SK-N-SH treated with all-trans-retinoic acid at 6 μM for 48 hours (cell line): Measurements from ENCODE around the gene PDCD1LG2.

Source experiments
- BACH2 ChIP-seq: fragments of 250-450 bp; sonication (Bioruptor Pico); IDR thresholded peaks from 2 replicates; pipeline ENCODE4 v1.9.0; 2021; ENCODE audit warnings: mild to moderate bottlenecking, borderline replicate concordance
- ESRRG ChIP-seq: fragments of 250-450 bp; sonication (Bioruptor Pico); IDR thresholded peaks from 2 replicates; pipeline ENCODE4 v1.6.1; 2021; ENCODE audit warnings: mild to moderate bottlenecking
- GLIS3 ChIP-seq: fragments of 250-450 bp; sonication (Bioruptor Pico); IDR thresholded peaks from 2 replicates; pipeline ENCODE4 v1.5.0; 2020; ENCODE audit warnings: mild to moderate bottlenecking, moderate library complexity
- RARB ChIP-seq: fragments of 250-450 bp; sonication (Bioruptor Pico); IDR thresholded peaks from 2 replicates; pipeline ENCODE4 v1.8.0; 2021; ENCODE audit warnings: mild to moderate bottlenecking, moderate library complexity
- SNAI2 ChIP-seq: fragments of 250-450 bp; sonication (Bioruptor Pico); IDR thresholded peaks from 2 replicates; pipeline ENCODE4 v1.5.0; 2020; ENCODE audit warnings: mild to moderate bottlenecking, moderate library complexity
- TCF4 ChIP-seq: fragments of 250-450 bp; sonication (Bioruptor Pico); IDR thresholded peaks from 2 replicates; pipeline ENCODE4 v1.8.0; 2021; ENCODE audit warnings: mild to moderate bottlenecking, moderate library complexity, borderline replicate concordance
- TOX ChIP-seq: fragments of 250-450 bp; sonication (Bioruptor Pico); IDR thresholded peaks from 2 replicates; pipeline ENCODE4 v1.8.0; 2021; ENCODE audit warnings: mild to moderate bottlenecking, moderate library complexity, borderline replicate concordance
- ZNF565 ChIP-seq: fragments of 450-650 bp; formaldehyde crosslinking; conservative IDR thresholded peaks from 2 replicates; pipeline ENCODE4 v1.5.0; 2020; ENCODE audit warnings: low read depth, mild to moderate bottlenecking, moderate library complexity
- ZNF70 ChIP-seq: fragments of 450-650 bp; formaldehyde crosslinking; IDR thresholded peaks from 2 replicates; pipeline ENCODE4 v1.5.0; 2020; ENCODE audit warnings: mild to moderate bottlenecking, moderate library complexity
- TF ChIP-seq, protein P1 (sequence below): fragments of 250-450 bp; sonication (Bioruptor Pico); IDR thresholded peaks from 2 replicates; pipeline ENCODE4 v1.8.0; 2020; ENCODE audit warnings: mild to moderate bottlenecking, moderate library complexity, borderline replicate concordance
- TF ChIP-seq, protein P2 (sequence below): fragments of 250-450 bp; sonication (Bioruptor Pico); IDR thresholded peaks from 2 replicates; pipeline ENCODE4 v1.5.1; 2021; ENCODE audit warnings: mild to moderate bottlenecking, moderate library complexity

GRCh38 chr9:5580650-5581049 is 70.3 kb downstream of the PDCD1LG2 start:
- TF ChIP-seq TCF4 (no peak), SNAI2 (CRISPR knock-in tag) (no peak), TOX (CRISPR knock-in tag) (no peak), BACH2 (no peak), RARB (CRISPR knock-in tag) (no peak), ZNF70 (CRISPR knock-in tag) (no peak), GLIS3 (CRISPR knock-in tag) (no peak), ESRRG (CRISPR knock-in tag) (no peak), ZNF565 (CRISPR knock-in tag) (no peak)
- TF ChIP-seq, protein P1, sequence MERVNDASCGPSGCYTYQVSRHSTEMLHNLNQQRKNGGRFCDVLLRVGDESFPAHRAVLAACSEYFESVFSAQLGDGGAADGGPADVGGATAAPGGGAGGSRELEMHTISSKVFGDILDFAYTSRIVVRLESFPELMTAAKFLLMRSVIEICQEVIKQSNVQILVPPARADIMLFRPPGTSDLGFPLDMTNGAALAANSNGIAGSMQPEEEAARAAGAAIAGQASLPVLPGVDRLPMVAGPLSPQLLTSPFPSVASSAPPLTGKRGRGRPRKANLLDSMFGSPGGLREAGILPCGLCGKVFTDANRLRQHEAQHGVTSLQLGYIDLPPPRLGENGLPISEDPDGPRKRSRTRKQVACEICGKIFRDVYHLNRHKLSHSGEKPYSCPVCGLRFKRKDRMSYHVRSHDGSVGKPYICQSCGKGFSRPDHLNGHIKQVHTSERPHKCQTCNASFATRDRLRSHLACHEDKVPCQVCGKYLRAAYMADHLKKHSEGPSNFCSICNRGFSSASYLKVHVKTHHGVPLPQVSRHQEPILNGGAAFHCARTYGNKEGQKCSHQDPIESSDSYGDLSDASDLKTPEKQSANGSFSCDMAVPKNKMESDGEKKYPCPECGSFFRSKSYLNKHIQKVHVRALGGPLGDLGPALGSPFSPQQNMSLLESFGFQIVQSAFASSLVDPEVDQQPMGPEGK = no peak
- TF ChIP-seq, protein P2, sequence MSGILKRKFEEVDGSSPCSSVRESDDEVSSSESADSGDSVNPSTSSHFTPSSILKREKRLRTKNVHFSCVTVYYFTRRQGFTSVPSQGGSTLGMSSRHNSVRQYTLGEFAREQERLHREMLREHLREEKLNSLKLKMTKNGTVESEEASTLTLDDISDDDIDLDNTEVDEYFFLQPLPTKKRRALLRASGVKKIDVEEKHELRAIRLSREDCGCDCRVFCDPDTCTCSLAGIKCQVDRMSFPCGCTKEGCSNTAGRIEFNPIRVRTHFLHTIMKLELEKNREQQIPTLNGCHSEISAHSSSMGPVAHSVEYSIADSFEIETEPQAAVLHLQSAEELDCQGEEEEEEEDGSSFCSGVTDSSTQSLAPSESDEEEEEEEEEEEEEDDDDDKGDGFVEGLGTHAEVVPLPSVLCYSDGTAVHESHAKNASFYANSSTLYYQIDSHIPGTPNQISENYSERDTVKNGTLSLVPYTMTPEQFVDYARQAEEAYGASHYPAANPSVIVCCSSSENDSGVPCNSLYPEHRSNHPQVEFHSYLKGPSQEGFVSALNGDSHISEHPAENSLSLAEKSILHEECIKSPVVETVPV (CRISPR knock-in tag) = no peak
